ENCODE measurements around the gene PPP1R14D.
"Not testable (repeated sequence)": the region's sequence is repeated elsewhere in the genome, so short reads cannot be mapped to it uniquely, and the experiment has no call there.

Gene PPP1R14D

GRCh38 chr15:40863660-40864270 lies 35.3 kb upstream of the PPP1R14D start:
- no peak for FAIRE-seq
- no peak for TF ChIP-seq TAF1 (IDR thresholded peaks at IDR 0.05; ENCODE audit: borderline replicate concordance, low read depth, low read length)
- TF ChIP-seq POLR2A (IDR thresholded peaks at IDR 0.05; ENCODE audit: low read depth, low read length): no peak
- no peak for TF ChIP-seq POLR2AphosphoS5 (IDR thresholded peaks at IDR 0.05; ENCODE audit: low read depth, low read length)

GRCh38 chr15:40861147-40861546 lies 32.6 kb upstream of the PPP1R14D start:
- FAIRE-seq; DNase-seq (ENCODE audit: insufficient read length): not testable (repeated sequence)

More at GRCh38 chr15:40863660-40864270, 35.3 kb upstream of the PPP1R14D start:
- DNase-seq (ENCODE audit: insufficient read length): no peak

GRCh38 chr15:40859206-40859851 lies 30.8 kb upstream of the PPP1R14D start:
- DNase-seq (ENCODE audit: insufficient read length): peak; percentile 75
- peak; percentile 89 for FAIRE-seq
- TF ChIP-seq TAF1 (IDR thresholded peaks at IDR 0.05; ENCODE audit: borderline replicate concordance, low read depth, low read length): no peak
- no peak for TF ChIP-seq POLR2AphosphoS5 (IDR thresholded peaks at IDR 0.05; ENCODE audit: low read depth, low read length)
- TF ChIP-seq POLR2A (IDR thresholded peaks at IDR 0.05; ENCODE audit: low read depth, low read length): no peak

GRCh38 chr15:40858706-40859105 lies 30.2 kb upstream of the PPP1R14D start:
- DNase-seq (ENCODE audit: insufficient read length) (no peak), FAIRE-seq (peak; percentile 44)
- no peak for TF ChIP-seq POLR2AphosphoS5 (IDR thresholded peaks at IDR 0.05; ENCODE audit: low read depth, low read length)
- no peak for TF ChIP-seq POLR2A (IDR thresholded peaks at IDR 0.05; ENCODE audit: low read depth, low read length)
- TF ChIP-seq TAF1 (IDR thresholded peaks at IDR 0.05; ENCODE audit: borderline replicate concordance, low read depth, low read length): no peak

- FAIRE-seq (peak; percentile 95), DNase-seq (ENCODE audit: insufficient read length) (peak; percentile 85)
- TF ChIP-seq POLR2A (IDR thresholded peaks at IDR 0.05; ENCODE audit: low read depth, low read length) (no peak), TAF1 (IDR thresholded peaks at IDR 0.05; ENCODE audit: borderline replicate concordance, low read depth, low read length) (no peak), POLR2AphosphoS5 (IDR thresholded peaks at IDR 0.05; ENCODE audit: low read depth, low read length) (no peak)
Measured at GRCh38 chr15:40857601-40858341, 29.3 kb upstream of the PPP1R14D start.

GRCh38 chr15:40856746-40857145 lies 28.2 kb upstream of the PPP1R14D start:
- DNase-seq (ENCODE audit: insufficient read length) (no peak), FAIRE-seq (no peak)
- TF ChIP-seq TAF1 (IDR thresholded peaks at IDR 0.05; ENCODE audit: borderline replicate concordance, low read depth, low read length) (no peak), POLR2A (IDR thresholded peaks at IDR 0.05; ENCODE audit: low read depth, low read length) (no peak), POLR2AphosphoS5 (IDR thresholded peaks at IDR 0.05; ENCODE audit: low read depth, low read length) (no peak)

GRCh38 chr15:40855706-40856234 lies 27.3 kb upstream of the PPP1R14D start:
- FAIRE-seq (no peak), DNase-seq (ENCODE audit: insufficient read length) (no peak)
- TF ChIP-seq TAF1 (IDR thresholded peaks at IDR 0.05; ENCODE audit: borderline replicate concordance, low read depth, low read length) (no peak), POLR2AphosphoS5 (IDR thresholded peaks at IDR 0.05; ENCODE audit: low read depth, low read length) (no peak), POLR2A (IDR thresholded peaks at IDR 0.05; ENCODE audit: low read depth, low read length) (no peak)

GRCh38 chr15:40854161-40854560 lies 25.7 kb upstream of the PPP1R14D start:
- TF ChIP-seq POLR2AphosphoS5 (IDR thresholded peaks at IDR 0.05; ENCODE audit: low read depth, low read length) (no peak), POLR2A (IDR thresholded peaks at IDR 0.05; ENCODE audit: low read depth, low read length) (no peak), TAF1 (IDR thresholded peaks at IDR 0.05; ENCODE audit: borderline replicate concordance, low read depth, low read length) (no peak)
- DNase-seq (ENCODE audit: insufficient read length) (no peak), FAIRE-seq (no peak)

GRCh38 chr15:40853241-40853890 lies 24.9 kb upstream of the PPP1R14D start:
- no peak for FAIRE-seq
- TF ChIP-seq POLR2AphosphoS5 (IDR thresholded peaks at IDR 0.05; ENCODE audit: low read depth, low read length) (no peak), POLR2A (IDR thresholded peaks at IDR 0.05; ENCODE audit: low read depth, low read length) (no peak), TAF1 (IDR thresholded peaks at IDR 0.05; ENCODE audit: borderline replicate concordance, low read depth, low read length) (no peak)

GRCh38 chr15:40852529-40852928 lies 24.0 kb upstream of the PPP1R14D start:
- TF ChIP-seq TAF1 (IDR thresholded peaks at IDR 0.05; ENCODE audit: borderline replicate concordance, low read depth, low read length) (no peak), POLR2A (IDR thresholded peaks at IDR 0.05; ENCODE audit: low read depth, low read length) (no peak), POLR2AphosphoS5 (IDR thresholded peaks at IDR 0.05; ENCODE audit: low read depth, low read length) (no peak)
- FAIRE-seq (no peak), DNase-seq (ENCODE audit: insufficient read length) (no peak)

More at GRCh38 chr15:40853241-40853890, 24.9 kb upstream of the PPP1R14D start:
- no peak for DNase-seq (ENCODE audit: insufficient read length)

GRCh38 chr15:40850576-40851112 lies 22.1 kb upstream of the PPP1R14D start:
- FAIRE-seq (no peak), DNase-seq (ENCODE audit: insufficient read length) (no peak)
- TF ChIP-seq POLR2AphosphoS5 (IDR thresholded peaks at IDR 0.05; ENCODE audit: low read depth, low read length): no peak
- TF ChIP-seq TAF1 (IDR thresholded peaks at IDR 0.05; ENCODE audit: borderline replicate concordance, low read depth, low read length): no peak
- no peak for TF ChIP-seq POLR2A (IDR thresholded peaks at IDR 0.05; ENCODE audit: low read depth, low read length)

Data from GM12892 (cell line).